Measurements from ENCODE around the gene FAAP20. TPM values are rescaled to one million over a fixed set of nuclear protein-coding genes. Genes with fewer than 3 reads are reported as not detected.

The FAAP20 gene
- total RNA-seq, 1 donor from 2014 or later, result 114 TPM

DNA sequence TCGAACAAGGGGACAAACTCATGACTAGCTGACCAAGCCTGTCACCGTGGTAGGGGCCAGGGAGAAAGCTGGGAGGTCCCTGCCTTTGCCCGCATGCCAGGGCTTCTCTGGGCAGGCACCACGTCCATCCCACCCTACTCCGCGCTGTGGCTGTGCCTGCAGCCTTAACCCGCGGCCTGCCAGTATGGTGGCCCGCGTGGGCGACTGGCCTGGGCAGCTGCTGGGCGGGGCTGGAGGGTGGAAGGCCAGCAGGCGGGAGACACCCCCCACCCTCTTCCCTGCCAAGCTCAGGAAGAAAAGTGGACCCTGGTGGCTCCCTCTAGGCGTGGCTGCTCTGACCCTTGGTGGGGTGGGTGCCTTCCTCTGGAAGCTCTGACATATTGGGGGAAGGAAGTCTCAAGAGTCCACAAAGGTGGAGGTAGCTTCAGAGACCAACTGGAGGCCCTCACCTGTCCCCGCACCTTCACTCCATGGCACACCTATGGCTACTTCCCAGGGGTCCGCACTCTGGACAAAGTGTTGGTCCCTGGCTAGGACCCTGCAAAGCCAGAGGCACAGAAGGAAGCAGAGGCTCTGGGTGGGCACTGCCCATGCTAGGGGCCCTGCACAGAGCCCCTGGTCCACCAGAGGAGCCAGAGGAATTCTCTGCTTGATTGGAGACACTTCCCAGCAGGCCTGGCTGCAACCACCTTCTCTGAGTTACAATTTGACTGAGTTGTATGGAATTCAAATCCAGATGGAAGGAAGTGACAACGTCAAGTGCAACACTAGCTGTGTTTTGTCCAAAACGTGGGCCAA is 30.3 kb upstream of the FAAP20 start:
- no peak overlapping the region for H3K27ac ChIP-seq (ENCODE audit: low read depth, low read length)
- FAIRE-seq (no peak), DNase-seq (ENCODE audit: low read depth) (no peak)
- H3K4me2 ChIP-seq (ENCODE audit: low read length), result no peak overlapping the region
- H3K9me3 ChIP-seq (ENCODE audit: insufficient read depth, low read depth, low read length), result no peaks in the 10 kb centered on the region
- peaks cover 7% of the 10 kb centered on the region for H3K4me1 ChIP-seq (ENCODE audit: insufficient read depth, low read length)
- peaks cover 11% of the 10 kb centered on the region for H4K20me1 ChIP-seq (ENCODE audit: insufficient read depth, low read length)
- peak overlapping the region; percentile 18 for H3K27ac Mint-ChIP-seq (ENCODE audit: unreplicated experiment)
- H3K79me2 ChIP-seq (ENCODE audit: insufficient read depth, low read length), result peaks cover 13% of the 10 kb centered on the region
- no peaks in the 10 kb centered on the region for H3K36me3 ChIP-seq (ENCODE audit: insufficient read depth, low read length)
- no peak overlapping the region for H3K4me3 ChIP-seq (ENCODE audit: insufficient read depth, low read depth, low read length)
- TF ChIP-seq EZH2 (IDR thresholded peaks at IDR 0.05; ENCODE audit: insufficient read depth, low read length), result no peak
- TF ChIP-seq, protein P1, sequence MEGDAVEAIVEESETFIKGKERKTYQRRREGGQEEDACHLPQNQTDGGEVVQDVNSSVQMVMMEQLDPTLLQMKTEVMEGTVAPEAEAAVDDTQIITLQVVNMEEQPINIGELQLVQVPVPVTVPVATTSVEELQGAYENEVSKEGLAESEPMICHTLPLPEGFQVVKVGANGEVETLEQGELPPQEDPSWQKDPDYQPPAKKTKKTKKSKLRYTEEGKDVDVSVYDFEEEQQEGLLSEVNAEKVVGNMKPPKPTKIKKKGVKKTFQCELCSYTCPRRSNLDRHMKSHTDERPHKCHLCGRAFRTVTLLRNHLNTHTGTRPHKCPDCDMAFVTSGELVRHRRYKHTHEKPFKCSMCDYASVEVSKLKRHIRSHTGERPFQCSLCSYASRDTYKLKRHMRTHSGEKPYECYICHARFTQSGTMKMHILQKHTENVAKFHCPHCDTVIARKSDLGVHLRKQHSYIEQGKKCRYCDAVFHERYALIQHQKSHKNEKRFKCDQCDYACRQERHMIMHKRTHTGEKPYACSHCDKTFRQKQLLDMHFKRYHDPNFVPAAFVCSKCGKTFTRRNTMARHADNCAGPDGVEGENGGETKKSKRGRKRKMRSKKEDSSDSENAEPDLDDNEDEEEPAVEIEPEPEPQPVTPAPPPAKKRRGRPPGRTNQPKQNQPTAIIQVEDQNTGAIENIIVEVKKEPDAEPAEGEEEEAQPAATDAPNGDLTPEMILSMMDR (IDR thresholded peaks at IDR 0.05; ENCODE audit: insufficient read depth, low read depth, low read length), result no peak
- H2AFZ ChIP-seq (ENCODE audit: low read depth, low read length), result no peak overlapping the region
- peaks cover 4% of the 10 kb centered on the region for H3K27me3 Mint-ChIP-seq (ENCODE audit: low read depth, unreplicated experiment)
- no peaks in the 10 kb centered on the region for H3K27me3 ChIP-seq (ENCODE audit: insufficient read depth, low read length)
- H3K36me3 Mint-ChIP-seq (ENCODE audit: low read depth, unreplicated experiment), result no peaks in the 10 kb centered on the region
- peak overlapping the region; percentile 45 for H3K4me3 Mint-ChIP-seq (ENCODE audit: unreplicated experiment)
- H3K9me3 Mint-ChIP-seq (ENCODE audit: unreplicated experiment), result no peaks in the 10 kb centered on the region
- H3K9ac ChIP-seq (ENCODE audit: low read length), result no peak overlapping the region
- peaks cover 1% of the 10 kb centered on the region for H3K4me1 Mint-ChIP-seq (ENCODE audit: low read depth, unreplicated experiment)

DNA sequence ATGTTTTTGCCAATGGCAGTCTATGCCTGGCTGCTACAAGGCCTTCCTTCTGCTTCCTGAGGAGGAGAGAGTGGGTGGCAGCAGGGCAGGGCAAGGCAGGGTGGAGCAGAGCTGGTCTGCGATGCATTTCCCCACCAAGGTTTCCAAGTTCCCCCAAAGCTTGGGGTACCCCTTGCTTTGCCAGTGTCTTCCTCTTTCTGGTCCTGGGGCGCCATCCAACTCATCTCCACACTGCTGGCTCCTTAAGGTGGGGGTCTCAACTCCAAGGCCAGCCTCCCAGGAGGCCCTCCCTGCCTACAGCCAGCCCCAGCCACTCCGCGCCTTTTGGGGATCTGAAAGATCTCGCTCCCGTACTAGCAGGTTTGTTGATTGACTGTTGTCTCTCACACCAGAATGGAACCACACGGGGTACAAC is 29.6 kb upstream of the FAAP20 start:
- Histone ChIP-seq H2AFZ (ENCODE audit: low read depth, low read length) (no peak overlapping the region), H3K9me3 (ENCODE audit: insufficient read depth, low read depth, low read length) (no peaks in the 10 kb centered on the region), H3K4me1 (ENCODE audit: insufficient read depth, low read length) (peaks cover 7% of the 10 kb centered on the region), H3K27me3 (ENCODE audit: insufficient read depth, low read length) (no peaks in the 10 kb centered on the region), H3K79me2 (ENCODE audit: insufficient read depth, low read length) (peaks cover 6% of the 10 kb centered on the region), H3K4me2 (ENCODE audit: low read length) (no peak overlapping the region), H3K27ac (ENCODE audit: low read depth, low read length) (no peak overlapping the region), H4K20me1 (ENCODE audit: insufficient read depth, low read length) (peaks cover 5% of the 10 kb centered on the region), H3K4me3 (ENCODE audit: insufficient read depth, low read depth, low read length) (no peak overlapping the region), H3K9ac (ENCODE audit: low read length) (no peak overlapping the region), H3K36me3 (ENCODE audit: insufficient read depth, low read length) (no peaks in the 10 kb centered on the region)
- no peaks in the 10 kb centered on the region for H3K36me3 Mint-ChIP-seq (ENCODE audit: low read depth, unreplicated experiment)
- peaks cover 4% of the 10 kb centered on the region for H3K27me3 Mint-ChIP-seq (ENCODE audit: low read depth, unreplicated experiment)
- no peak for FAIRE-seq
- peaks cover 2% of the 10 kb centered on the region for H3K9me3 Mint-ChIP-seq (ENCODE audit: unreplicated experiment)
- H3K4me3 Mint-ChIP-seq (ENCODE audit: unreplicated experiment), result no peak overlapping the region
- DNase-seq (ENCODE audit: low read depth), result no peak
- no peak overlapping the region for H3K27ac Mint-ChIP-seq (ENCODE audit: unreplicated experiment)
- peaks cover 1% of the 10 kb centered on the region for H3K4me1 Mint-ChIP-seq (ENCODE audit: low read depth, unreplicated experiment)
- no peak for TF ChIP-seq EZH2 (IDR thresholded peaks at IDR 0.05; ENCODE audit: insufficient read depth, low read length)
- TF ChIP-seq, protein P1 (IDR thresholded peaks at IDR 0.05; ENCODE audit: insufficient read depth, low read depth, low read length), result no peak

DNA sequence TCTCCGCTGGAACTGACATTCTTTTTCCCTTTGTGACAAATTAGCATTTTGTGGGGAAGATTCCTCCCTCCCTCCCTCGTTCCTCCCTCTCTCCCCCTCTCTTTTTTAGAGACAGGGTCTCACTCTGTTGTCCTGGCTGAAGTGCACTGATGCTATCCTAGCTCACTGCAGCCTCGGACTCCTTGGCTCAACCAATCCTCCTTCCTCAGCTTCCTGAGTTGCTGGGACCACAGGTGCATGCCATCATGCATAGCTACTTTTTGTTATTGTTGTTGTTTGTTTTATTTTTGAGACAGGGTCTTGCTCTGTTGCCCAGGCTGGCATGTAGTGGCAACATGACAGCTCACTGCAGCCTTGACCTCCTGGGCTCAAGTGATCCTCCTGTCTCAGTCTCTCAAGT is 26.7 kb upstream of the FAAP20 start:
- peaks cover under 1% of the 10 kb centered on the region for H3K4me1 Mint-ChIP-seq (ENCODE audit: low read depth, unreplicated experiment)
- H3K4me3 Mint-ChIP-seq (ENCODE audit: unreplicated experiment), result no peak overlapping the region
- Histone ChIP-seq H3K9ac (ENCODE audit: low read length) (no peak overlapping the region), H3K27me3 (ENCODE audit: insufficient read depth, low read length) (no peaks in the 10 kb centered on the region), H3K4me2 (ENCODE audit: low read length) (no peak overlapping the region), H3K79me2 (ENCODE audit: insufficient read depth, low read length) (no peaks in the 10 kb centered on the region), H3K4me3 (ENCODE audit: insufficient read depth, low read depth, low read length) (no peak overlapping the region), H3K36me3 (ENCODE audit: insufficient read depth, low read length) (no peaks in the 10 kb centered on the region), H3K27ac (ENCODE audit: low read depth, low read length) (no peak overlapping the region), H2AFZ (ENCODE audit: low read depth, low read length) (no peak overlapping the region), H3K9me3 (ENCODE audit: insufficient read depth, low read depth, low read length) (no peaks in the 10 kb centered on the region), H3K4me1 (ENCODE audit: insufficient read depth, low read length) (no peaks in the 10 kb centered on the region), H4K20me1 (ENCODE audit: insufficient read depth, low read length) (no peaks in the 10 kb centered on the region)
- peaks cover 2% of the 10 kb centered on the region for H3K9me3 Mint-ChIP-seq (ENCODE audit: unreplicated experiment)
- peaks cover 4% of the 10 kb centered on the region for H3K27me3 Mint-ChIP-seq (ENCODE audit: low read depth, unreplicated experiment)
- no peaks in the 10 kb centered on the region for H3K36me3 Mint-ChIP-seq (ENCODE audit: low read depth, unreplicated experiment)
- DNase-seq (ENCODE audit: low read depth) (no peak), FAIRE-seq (no peak)
- TF ChIP-seq, protein P1 (IDR thresholded peaks at IDR 0.05; ENCODE audit: insufficient read depth, low read depth, low read length), result no peak
- TF ChIP-seq EZH2 (IDR thresholded peaks at IDR 0.05; ENCODE audit: insufficient read depth, low read length), result no peak
- H3K27ac Mint-ChIP-seq (ENCODE audit: unreplicated experiment), result no peak overlapping the region
